GM12801 (cell line): Measurements from ENCODE around the gene FSD1.

Experiments used
- TF ChIP-seq, protein P1 (sequence below): IDR thresholded peaks from one replicate; pipeline ENCODE4 v1.5.1; 2011; ENCODE audit warnings: control low read depth; ENCODE audit not compliant: insufficient read length; ENCODE audit errors: extremely low read depth

FSD1 gene

DNA sequence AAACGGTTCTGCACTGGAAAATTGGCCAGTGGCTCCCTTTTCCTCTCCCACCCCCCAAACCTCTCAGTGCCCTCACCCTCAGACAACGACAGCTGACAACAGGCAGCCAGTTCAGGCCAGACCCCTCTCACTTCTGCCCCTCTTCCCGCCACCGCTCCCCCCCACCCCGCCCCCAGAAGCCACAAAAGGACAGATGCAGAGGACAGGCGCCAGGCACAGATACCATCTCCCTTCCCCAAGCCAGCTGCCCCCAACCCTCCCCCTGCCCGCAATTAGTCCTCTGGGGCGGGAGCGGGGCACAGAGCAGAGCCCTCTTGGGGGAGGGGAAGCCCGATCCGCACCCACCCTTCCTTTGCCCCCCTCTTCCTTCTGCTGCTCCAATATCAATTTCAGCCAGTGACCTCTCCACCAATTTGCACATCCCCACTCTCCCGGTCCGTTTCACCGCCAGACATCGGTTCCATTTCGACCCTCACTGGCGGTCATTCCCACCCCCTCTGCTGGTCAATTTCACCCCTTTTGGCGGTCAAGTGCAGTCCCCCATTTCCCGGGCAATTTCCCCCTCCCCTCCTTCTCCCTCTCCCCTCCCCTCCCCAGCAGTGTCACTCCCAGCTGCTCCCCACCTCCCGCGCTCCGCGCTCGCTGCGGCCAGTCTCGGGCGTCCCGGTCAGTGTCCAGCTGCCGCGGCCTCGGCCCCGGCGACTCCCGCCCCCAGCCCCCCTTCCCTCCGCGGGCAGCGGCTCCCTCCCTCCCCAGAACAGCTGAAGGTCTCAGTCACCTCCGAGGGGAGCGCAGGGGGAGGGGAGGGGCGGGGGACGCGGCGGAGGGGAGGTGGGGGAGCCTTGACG lies 25.8 kb upstream of the FSD1 start, which contains the start of gene SHD:
SHD (plus strand) TSS at position 848 of the 848 bp plus-strand sequence. CDS start 798 bp downstream, outside the sequence.
- TF ChIP-seq, protein P1, sequence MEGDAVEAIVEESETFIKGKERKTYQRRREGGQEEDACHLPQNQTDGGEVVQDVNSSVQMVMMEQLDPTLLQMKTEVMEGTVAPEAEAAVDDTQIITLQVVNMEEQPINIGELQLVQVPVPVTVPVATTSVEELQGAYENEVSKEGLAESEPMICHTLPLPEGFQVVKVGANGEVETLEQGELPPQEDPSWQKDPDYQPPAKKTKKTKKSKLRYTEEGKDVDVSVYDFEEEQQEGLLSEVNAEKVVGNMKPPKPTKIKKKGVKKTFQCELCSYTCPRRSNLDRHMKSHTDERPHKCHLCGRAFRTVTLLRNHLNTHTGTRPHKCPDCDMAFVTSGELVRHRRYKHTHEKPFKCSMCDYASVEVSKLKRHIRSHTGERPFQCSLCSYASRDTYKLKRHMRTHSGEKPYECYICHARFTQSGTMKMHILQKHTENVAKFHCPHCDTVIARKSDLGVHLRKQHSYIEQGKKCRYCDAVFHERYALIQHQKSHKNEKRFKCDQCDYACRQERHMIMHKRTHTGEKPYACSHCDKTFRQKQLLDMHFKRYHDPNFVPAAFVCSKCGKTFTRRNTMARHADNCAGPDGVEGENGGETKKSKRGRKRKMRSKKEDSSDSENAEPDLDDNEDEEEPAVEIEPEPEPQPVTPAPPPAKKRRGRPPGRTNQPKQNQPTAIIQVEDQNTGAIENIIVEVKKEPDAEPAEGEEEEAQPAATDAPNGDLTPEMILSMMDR = no peak

DNA sequence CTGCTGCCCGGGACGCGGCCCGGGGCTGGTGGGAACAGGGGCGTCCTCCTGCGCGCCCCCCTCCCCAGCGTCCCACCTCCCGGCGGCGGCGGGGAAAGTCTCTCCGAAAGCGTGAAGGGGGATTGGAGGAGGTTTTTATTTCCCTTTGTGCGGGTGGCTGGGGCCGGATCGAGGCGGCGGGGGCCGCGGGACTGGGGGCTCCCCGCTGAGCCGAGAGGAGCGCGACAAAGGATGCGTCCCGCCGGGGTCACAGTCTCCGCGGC lies 25.2 kb upstream of the FSD1 start:
- TF ChIP-seq, protein P1 = no peak

DNA sequence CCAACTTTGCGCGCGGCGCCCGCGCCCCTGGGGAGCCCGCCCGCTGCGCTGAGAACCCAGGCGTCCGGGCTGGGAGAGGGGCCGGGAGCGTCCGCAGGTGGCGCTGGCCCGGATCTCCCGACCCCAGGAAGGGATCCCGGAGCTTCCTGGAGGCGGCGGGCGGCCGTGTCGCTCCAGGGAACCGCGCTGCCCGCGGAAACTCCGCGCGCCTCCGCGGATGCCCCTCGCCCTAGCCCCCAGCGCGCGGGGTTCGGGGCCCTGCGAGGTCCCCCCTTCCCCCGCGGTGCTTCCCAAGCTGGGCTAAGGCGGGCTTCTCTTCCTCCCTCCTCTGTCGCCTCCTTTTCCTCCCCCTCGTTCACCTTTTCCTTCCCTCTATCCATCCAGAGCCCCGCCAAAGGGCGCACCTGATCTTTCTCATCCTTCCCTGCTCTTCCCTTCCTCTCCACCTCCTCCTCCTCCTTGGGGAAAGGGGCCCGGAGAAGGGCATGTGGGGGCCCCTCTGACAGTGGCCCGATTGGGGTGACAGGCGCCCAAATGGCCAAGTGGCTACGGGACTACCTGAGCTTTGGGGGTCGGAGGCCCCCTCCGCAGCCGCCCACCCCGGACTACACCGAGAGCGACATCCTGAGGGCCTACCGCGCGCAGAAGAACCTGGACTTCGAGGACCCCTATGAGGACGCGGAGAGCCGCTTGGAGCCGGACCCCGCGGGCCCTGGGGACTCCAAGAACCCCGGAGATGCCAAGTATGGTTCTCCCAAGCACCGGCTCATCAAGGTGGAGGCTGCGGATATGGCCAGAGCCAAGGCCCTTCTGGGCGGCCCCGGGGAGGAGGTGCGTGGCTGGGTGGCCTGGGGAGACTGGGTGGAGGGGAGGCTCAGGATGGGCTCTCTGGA lies 24.6 kb upstream of the FSD1 start:
- TF ChIP-seq, protein P1 = no peak

DNA sequence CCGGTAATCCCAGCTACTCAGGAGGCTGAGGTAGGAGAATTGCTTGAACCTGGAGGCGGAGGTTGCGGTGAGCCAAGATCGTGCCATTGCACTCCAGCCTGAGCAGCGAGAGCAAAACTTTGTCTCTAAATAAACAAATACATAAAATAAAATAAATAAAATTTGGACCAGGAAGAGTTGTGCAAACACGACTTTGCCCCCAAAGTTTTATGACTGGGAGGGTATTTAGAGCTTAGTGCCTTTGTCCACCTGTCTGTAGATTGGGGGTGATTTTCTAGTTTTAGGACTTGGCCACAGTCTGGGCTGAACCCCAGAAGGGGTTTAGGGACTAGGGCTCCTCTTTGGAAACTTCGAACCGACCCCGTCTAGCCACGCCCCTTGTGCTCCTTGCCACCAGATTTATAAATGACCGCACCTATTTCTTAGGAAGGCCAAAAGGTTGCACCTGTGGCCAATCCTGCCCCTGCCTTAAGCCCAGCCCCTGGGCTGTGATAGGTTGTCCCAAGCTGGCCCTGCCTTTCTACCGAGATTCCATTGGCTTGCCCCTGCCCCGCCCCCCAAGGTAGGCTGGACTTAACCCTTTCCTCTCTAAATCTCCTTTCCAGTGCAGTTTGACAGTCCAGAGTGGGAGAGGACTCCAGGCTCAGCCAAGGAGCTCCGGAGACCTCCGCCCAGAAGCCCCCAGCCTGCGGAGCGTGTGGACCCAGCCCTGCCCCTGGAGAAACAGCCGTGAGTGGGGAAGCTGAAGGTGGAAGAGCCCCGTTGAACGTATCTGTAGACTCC lies 20.0 kb upstream of the FSD1 start:
- TF ChIP-seq, protein P1 = no peak

DNA sequence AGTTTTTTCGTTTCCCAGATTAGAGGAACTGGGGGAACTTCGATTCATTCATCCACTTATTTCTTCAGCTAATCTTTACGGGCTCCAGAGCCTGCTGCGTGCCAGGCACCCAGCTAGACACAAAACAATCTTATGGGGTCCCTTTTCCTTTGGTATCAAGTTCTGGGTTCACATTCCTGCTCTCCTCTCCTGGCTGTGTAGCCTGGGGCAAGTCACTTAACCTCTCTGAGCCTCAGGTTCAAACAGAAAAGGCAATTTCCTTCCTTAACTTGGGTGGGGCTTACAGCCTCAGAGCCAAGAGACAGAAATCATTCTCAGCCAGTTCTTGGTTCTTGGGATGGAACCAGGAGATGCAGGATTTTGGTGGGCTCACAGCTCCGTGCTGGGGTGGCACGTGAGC lies 19.4 kb upstream of the FSD1 start:
- TF ChIP-seq, protein P1 = no peak

DNA sequence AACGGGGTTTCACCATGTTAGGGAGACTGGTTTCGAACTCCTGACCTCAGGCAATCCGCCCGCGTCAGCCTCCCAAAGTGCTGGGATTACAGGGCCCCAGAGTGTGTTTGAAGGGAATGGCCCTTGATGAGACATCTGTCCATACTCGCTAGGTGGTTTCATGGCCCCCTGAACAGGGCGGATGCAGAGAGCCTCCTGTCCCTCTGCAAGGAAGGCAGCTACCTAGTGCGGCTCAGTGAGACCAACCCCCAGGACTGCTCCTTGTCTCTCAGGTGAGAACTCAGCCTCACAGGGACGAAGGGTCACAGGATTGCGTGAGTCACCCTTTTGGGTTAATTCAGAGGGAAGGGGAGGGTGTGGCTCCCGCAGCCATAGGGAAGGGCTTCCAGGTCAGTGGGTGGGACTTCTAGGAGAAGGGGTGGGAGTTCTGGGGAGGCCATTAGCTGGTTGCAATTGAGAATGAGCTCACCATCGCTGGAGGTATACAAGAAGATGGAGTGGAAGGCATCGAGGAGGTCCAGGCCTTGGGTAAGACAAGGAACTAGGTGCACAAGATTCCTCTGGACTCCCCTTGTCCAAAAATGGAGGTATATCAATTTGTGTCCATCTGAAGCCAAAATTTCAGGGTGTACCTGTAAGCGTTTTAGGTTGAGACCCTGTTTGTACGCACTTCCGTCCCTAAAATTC lies 16.2 kb upstream of the FSD1 start:
- TF ChIP-seq, protein P1 = no peak
